Activated gamma-delta T cell treated with anti-CD3 and anti-CD28 coated beads, Interleukin-2, amount 50 U/mL, for 16 hours (primary cell): Measurements from ENCODE around the gene PLPP4.

Experiments used
- DNase-seq: peaks from one replicate; pipeline ENCODE4 v3.0.0-alpha.2; 2020; ENCODE audit warnings: low read depth

Gene PLPP4

DNA sequence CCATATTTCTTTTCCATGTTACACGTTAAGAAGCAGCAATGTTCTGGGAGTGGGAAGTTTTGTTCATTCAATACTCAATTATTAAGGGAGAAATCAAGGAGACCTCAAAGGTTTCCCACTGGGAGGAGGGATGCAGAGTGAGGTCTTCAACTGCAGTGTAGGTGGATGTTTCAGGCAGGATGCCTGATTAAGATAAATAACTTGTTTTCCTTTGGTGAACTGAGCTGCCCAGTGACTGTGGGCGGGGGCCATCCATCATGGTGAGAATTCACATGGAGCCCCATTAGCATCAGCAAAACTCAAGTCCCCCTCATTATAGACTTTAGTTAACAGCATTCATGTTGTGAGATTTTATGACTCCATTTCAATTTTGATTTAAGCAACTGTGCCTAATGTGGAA, 121.1 kb downstream of the PLPP4 start:
- DNase-seq: no peak

DNA sequence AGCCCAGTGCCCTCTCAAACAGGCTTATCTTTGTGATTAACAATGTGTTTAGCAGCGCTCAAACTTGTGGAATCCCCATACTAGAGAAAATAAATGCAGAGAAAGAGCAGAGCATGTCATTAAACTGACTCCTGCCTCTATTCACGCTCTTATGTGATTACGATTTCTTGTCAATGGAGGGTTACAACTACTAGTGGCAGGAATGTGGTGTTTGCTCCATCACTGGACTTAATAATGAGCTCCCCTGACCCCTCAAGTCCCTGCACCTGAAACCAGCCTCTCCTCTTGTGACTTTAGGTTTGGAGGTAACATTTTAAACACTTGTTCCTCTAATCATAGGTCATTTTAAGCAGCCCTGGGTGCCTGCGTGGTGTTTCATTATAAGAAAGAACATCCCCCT, 121.9 kb downstream of the PLPP4 start:
- no peak for DNase-seq

DNA sequence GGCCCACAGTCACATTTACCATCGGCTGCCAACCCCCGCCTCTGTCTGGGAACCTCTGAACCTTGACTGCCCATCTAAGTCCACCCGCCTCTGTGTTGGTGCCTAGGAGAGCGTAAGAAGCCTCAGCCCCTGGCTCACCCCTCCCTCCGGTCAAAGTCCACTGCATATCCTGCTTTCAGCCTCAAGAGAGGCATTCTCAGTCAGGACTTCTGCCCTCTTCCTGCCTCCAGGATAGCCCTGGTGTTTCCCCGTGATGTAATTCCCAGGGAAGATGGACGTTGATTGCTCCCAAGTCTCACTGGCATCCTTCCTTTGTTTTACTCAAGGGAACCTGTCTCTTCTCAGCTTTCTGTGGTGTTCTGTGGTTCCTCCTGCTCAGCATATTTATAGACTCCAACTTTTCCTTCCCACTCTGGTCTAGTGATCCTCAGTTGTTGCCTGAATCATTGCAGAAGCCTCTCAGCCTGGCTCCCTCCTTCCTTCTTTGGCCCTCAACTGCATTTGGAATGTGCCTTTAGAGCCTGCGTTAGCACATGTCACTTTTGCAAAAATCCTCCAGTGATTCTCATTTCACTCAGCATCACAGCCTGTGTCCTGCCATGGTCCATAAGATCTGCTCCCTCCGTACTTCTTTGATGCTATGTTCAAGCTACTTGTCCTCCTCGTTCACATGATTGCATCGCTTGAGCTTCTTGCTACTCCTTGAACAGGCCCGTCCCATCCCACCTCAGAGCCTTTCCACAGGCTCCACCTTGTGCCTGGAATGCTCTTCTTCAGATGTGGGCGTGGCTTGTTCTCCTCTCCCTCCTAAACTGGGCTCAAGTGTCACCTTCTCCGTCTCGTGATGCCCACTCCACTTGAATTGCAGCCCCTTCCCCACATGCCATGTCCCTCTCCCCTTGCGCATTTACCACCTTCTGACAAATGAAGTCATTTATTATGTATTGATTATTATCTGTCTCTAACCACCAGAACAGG, 124.2 kb downstream of the PLPP4 start:
- DNase-seq: no peak

DNA sequence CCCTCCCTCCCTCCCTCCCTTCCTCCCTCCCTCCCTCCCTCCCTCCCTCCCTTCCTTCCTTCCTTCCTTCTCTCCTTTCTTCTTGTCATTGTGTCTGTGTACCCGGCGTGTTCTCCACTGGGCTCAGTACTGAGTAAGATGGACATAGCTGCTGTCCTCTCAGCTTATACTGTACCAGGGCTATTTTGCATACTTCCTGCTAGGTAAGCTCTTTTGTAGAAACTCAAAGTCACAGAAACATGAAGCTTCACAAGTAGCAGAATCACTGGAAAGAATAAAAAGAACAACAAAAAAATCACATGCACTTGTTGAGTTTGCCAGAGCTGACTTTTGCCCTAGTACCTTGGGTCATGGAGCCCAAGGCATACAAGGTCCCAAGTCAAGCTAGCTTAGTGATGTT, 125.7 kb downstream of the PLPP4 start:
- DNase-seq: no peak

DNA sequence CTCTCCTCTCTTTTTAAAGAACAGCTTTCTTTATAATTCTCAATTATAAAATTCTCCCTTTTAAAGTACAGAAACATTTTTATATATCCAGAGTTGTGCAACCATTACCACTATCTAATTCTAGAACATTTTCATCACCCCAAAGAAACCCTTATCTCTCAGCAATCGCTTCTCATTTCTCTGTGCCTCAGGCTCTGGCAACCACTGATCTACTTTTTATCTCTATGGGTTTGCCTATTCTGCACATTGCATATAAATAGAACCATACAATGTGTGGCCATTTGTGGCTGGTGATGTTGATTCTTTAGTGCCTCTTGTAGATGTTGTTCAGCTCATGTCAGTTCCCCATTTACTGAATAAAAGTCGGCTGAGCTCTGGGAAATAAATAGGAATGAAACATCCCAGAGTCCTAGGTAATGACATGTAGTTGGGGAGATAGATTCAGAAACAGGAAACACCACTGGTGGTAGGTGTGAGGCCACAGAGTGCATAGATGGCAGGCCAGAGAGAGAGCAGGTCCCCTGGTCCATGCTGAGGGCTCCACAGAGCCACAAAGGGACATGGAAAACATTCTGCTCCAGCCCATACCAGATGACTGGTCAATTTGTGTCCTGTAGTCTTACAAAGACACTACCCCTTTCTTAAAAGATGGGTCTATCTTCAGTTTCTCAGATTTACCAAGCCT, 126.5 kb downstream of the PLPP4 start:
- no peak for DNase-seq

DNA sequence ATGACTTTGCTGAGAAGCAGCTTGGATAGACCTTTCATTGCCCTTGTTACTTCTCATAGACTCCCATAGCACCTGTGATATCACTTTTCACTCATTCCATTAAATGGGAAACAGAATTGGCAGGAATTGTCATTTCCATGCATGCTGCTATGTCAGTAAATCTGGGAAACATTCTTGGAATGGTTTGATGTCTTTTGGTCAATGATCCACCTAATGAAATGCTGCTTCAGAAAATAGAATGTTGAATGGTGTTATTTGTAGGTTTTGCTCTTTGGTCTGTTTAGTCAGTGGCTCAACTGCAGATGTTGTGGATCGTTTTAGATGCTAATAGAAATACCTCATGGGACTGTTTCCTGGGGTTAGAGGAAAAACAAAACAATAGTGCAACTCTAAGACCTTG, 127.8 kb downstream of the PLPP4 start:
- no peak for DNase-seq

DNA sequence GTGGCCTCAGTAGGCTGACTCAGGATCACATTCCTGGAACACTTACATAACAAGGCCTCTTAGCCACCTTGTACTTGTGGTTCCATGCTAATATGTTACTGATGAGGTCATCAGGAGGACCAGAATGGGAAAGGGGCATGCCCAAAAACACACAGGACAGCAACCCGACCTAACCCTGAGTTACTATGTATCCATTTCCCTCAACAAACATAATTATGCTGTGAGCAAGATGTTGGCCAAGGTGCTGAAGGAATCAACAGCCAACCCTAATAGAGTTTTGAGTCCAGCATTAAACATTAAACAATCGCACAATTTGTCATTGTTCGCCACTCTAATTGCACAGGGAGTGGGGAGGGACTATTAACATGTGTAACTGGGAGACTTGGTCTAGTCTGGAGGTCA, 129.4 kb downstream of the PLPP4 start:
- no peak for DNase-seq

DNA sequence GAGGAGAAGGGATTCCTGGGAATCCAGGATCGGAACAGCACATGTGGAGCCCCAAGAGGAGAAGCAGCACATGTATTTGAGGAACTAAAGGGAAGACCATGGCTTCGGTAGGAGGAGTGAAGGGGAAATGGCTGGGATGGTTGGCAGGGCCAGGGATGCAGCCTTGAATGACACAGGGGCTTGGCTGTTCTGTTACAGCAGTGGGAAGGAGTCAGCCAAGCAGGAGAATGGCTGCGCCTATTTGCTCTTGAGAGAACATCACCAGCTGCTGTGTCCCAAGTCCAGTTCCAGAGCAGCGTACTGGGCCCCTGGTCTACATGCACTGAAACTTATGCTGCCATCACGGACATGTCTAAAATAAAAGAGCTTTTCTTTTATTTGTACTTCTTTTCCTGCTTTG, 130.0 kb downstream of the PLPP4 start:
- no peak for DNase-seq

DNA sequence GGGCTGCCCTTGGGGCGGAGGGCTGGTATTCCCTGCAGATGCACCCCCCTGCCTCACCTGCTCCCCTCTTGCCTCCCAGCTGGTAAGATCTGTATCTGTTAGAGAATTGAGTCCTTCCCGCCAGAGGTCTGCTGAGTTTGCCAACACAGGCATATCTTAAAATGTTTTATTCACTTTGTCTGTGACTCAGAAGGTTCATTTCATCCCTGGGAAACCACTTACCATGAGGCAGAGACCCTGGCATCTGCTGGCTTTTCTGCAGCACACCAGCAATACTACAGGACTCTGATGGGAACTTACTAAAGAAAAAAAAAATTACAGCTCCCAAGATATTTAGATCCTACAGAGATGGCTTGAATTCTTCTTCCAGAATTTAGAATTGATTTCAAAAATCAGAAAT, 131.3 kb downstream of the PLPP4 start:
- DNase-seq: no peak

DNA sequence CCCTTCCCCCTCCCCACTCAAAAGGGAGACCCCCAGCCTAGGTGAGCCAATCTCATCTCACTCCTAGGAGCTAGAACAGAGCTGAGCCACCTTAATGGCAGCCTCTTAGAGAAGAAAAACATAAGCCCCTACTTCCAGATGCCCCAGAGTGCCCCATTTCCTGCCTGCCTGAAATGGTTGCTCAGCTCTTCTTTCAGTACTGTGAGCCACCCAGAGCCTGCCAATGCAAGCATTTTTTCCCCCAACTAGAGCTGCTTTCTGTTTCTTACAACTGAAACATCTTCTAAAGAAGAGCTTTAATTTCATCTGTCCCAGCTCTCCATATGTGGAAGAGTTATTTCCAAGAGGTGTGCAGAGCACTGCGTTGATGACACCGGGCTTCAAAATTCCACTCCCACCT, 136.7 kb downstream of the PLPP4 start:
- DNase-seq: no peak

DNA sequence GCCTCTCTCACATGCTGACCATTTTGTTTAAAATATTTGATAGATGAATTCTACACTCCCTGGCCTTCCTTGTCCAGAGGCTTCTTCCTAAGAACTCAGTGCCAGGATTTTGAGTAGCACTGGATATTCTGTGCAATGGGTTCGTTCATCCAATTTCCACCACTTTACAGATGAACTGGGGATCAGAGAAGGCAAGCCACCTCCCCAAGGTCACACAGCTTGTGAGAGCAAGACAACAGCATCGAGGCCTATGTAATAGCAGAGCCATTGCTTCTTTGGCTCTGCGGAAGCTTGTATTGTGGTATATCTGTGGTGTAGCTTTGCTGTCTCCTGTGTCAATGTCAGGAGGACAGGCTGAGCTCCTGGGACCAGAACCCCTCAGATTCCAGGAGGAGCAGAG, 140.9 kb downstream of the PLPP4 start:
- no peak for DNase-seq

DNA sequence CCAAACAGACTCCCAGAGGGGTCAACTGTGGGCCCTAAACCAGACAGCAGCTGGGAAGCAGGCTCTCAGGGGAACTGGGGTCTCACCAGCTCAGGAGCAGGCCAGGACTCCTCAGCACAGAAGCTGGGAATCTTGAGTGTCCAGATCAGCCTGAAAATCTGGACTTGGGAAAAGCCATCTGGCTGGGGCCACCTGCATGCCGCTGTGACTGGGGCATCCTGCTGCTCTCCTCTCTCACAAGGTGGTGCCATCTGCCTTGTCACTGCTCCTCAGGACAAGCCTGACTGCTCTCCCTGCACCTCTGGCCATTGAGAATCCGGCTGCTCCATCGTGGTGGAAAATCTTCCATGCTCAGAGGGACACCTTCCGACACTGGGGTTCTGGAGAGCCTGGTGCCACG, 141.4 kb downstream of the PLPP4 start:
- no peak for DNase-seq

DNA sequence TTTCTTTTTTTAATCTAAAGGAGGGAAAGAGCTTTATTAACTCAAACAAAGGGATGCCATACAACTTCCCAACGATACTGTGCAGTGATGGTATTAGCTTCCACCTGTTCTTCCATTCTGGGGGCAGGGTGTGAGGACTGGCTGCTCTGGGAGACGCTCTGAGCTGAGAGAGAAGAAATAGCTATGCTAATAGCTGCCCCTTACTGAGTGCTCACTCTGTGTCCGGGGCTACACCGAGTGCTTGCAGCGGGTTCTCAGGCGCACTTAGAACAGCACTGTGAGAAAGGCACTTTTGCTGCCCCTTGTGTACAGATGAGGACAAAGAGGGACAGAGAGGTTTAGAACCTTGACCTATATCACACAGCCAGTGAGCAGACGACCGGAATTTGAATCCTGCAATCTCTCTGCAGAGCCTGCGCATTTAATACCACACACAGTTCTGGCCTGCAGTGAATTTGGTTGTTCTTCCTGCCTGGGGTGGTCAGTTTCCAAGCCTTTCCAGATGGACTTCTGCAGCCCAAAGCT, 142.2 kb downstream of the PLPP4 start:
- DNase-seq: no peak

DNA sequence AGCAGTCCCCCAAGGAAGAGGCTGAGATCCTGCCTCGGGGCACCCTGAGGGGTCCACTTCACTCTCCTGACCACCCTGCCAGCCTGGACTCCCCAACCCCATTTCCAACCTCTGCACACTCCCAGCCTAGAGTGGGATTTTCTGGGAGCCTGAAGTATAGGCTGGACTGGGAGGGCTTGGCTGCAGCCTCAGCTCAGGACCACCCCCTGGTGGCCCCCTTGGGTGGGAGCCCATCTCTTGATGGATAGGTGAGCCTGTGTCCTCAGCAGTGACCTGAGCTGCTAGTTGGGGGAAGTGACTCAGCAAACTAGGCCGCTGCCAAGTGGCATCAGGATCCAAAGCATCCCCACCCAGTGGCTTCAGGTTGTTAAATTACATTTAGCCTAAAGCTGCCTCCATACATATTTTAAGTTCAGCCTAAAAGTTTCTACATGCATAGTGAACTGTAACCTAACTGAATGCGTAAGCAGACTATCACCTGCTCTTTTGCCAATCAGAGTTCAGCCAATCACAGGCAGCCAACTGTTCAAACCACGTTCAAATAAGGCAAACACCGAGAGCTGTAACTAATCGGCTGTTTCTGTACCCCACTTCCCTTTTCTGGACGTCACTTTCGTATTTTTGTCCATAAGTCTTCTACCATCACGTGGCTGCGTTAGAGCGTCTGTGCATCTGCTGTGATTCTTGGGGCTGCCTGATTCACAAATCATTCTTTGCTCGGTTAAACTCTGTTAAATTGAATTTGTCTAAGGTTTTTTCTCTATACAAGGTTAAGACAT, 144.0 kb downstream of the PLPP4 start:
- DNase-seq: no peak

DNA sequence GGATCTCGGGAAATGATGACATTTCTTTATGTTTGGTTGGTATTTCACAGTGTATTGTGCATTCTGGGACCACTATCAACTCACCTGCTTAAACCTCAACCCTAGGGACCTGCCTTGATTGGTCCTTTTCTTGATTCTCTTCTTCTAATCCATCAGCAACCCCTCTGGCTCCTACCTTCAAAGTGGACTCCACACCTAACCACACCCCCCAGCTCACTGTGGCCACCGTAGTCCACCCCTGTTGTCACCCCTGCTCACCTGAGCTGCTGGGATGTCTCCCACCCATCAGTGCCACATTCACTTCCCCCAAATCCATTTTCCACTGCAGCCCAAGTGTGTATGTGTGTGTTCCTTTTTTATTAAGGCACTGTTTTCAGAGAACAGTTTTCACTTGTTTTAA, 145.0 kb downstream of the PLPP4 start:
- no peak for DNase-seq

DNA sequence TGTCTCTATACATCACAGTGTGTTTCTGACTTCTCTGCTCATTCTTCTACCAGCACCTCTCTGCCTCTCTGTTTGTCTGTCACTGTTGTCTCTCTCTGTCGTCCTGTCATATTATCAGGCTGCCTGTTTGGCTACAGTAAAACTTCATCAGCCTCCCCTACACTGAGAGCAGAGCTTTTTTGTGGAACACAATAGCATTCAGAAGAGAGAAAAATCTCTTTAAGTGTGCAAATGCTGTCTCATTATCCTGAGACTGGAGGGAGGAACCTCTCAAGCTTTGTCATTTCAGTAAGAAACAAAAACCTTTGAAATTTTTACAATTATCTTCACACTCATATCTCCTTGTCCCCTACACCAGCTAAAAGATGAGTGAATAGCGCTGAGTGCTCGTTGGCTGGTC, 148.4 kb downstream of the PLPP4 start:
- DNase-seq: no peak

DNA sequence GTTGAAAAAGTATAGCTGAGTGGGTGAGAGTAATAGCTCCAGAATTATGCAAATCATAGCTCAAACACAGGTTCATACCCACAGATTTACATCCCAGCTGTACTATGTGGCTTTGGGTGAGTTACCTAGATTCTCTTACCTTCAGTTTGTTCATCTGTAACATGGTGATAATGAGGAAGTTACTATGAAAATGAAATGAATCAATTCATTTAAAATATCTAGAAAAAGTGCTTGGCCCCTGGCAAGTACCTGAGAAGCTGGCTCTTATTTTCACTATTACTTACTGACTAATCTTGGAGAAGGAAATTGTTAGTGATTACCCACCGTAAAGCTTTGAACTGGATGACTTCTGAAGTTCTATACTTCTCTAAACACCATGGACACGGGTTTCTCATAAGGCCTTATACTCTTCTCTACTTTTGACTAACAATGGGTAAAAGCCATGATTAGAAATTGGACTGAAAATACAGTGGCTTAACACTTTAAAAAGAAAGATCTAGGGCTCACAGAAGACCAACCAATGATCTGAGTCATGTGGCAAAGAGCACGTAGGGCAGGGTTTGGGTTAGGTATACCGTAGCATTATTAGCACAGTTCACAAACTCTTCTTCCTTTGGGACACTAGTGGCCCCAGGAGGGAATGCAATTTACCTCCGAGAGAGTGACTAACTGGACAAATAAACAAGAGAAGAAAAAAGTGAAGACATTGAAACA, 149.2 kb downstream of the PLPP4 start:
- DNase-seq: no peak

DNA sequence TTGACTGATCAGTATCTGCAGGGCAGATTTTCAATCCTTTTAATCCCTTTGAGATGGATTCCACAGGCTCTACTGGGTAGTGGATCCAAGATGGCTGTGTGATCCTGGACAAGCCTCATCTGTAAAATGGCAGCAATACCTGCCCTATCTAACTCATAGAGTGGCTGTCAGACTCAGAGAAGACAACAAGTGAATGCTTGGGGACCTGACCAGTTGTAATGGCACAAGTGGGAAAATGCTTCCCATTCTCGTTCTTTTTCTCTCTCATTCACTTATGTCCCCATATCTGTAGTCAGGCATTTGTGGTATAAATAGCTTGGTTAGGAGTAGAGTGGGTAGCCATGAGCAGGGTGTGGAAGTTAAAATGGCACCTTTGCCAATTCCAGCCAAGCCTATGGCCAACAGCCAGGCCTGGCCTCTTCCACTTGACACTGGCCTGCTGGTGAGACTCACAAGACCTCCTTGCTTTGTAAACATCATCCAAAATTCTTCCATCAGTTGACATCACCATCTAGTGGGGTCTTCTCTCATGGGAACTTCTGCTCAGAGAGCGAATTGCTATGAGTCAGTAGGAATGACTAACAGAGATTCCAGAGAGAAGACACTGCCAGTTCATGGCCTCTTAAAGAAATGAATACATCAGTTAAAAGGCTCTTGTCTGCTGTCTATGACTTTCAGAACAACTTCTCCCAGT, 150.1 kb downstream of the PLPP4 start:
- DNase-seq: no peak

DNA sequence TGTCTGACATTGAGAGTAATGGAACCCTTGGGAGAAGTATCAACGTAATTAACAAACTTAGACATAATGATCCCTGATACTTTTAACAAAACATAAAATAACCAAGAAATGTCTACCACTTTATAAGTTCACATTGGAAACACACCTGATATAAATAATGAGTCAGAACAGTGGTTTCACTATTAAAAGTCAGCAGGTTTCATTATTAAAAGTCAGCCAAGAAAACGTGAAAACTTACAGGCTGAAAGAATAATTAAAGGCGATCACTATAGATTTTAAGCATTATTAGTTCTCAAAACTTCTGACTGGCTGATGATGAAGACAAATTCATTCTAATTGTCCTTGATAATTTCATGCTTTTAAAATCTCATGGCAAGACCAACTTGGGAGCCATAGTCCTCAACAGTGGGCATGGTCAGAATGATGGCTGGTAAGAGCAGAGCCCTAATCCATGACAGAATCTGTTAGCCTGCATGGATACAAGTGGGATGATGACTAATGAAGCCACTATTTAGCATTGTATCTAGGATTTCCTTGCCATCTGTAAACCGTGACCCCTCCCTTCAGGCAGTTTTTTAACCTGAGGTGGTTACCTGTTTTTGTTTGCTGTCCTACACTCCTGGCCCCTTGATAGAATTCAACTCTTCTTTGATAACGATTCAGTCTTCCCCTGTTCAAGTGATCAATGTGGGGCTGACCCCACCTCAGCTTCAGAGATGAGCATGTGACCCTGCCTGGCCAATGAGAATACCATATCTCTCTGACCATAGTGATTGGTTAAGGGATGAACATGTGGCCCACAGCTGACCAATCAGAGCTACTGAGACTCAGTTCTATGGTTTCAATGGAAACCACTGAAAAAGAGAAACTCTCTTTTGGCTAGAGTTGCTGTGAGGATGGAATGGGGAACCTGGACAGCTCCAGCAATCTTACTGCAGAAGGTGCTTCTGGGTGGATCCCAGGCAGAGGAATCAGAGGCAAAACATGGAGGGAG, 151.0 kb downstream of the PLPP4 start:
- no peak for DNase-seq

DNA sequence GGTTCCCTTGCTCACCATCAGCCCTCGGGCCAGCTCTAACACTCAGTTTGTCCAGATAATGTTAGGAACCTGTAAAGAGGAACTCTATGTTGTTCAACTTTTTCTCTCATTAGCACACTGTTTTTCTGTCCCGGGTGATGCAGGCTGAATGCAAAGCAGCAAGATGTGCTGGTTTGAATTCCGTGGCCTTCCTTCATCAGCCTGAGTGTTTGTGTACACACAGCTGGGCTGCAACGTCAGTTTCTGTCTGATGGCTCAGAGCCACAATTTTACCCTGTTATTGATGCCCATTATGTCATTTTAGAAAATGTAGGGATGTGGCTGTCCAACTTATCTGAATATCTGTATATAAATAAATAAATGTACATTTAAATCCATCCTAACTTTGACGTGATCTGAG, 152.0 kb downstream of the PLPP4 start:
- no peak for DNase-seq
